ENCODE data around the gene LTK.

GRCh38 chr15:41474941-41475340 lies 38.7 kb downstream of the LTK start:
- no peak for TF ChIP-seq REST (IDR thresholded peaks at IDR 0.05; ENCODE audit: insufficient read depth in 1 of 2, low read depth in 2 of 2, low read length in 2 of 2)
- TF ChIP-seq POLR2AphosphoS5 (IDR thresholded peaks at IDR 0.05; ENCODE audit: low read depth, low read length), result no peak
- no peak for TF ChIP-seq SIN3A (IDR thresholded peaks at IDR 0.05; ENCODE audit: borderline replicate concordance, insufficient read depth, low read length)
- no peak for TF ChIP-seq TAF1 (IDR thresholded peaks at IDR 0.05; ENCODE audit: borderline replicate concordance, insufficient read depth, low read length)
- TF ChIP-seq FOXP2 (optimal IDR thresholded peaks at IDR 0.05; ENCODE audit: borderline replicate concordance, extremely low read depth, extremely low read length, insufficient read depth), result no peak
